WTC11 (cell line): ENCODE results near the gene UVRAG. TPM values are rescaled to one million over a fixed set of nuclear protein-coding genes. Genes with fewer than 3 reads are reported as not detected.

Experiments
- ATAC-seq: fragments of 200-7000 bp; cut with Tn5 transposase; 2 replicates; pipeline ENCODE4 v1.10.0; 2021; ENCODE audit warnings: mild to moderate bottlenecking, moderate library complexity
- CTCF ChIA-PET: fragments of 300-600 bp; sonication (Branson Sonifier 250); formaldehyde crosslinking; loops from one replicate; lab custom pipeline; 2021; ENCODE audit warnings: antibody characterized with exemption; lab: Charles Lee
- POLR2A ChIA-PET: fragments of 350-600 bp; sonication (Branson Sonifier 250); formaldehyde crosslinking; loops from one replicate; lab custom pipeline; 2021; ENCODE audit warnings: antibody characterized with exemption; lab: Charles Lee
- DNase-seq: peaks from one replicate; pipeline ENCODE4 v3.0.0; 2021; ENCODE audit warnings: low spot score
- H3K27ac Mint-ChIP-seq: 2 replicates; pipeline ENCODE4 v1.8.0; 2021; ENCODE audit warnings: mixed read lengths
- H3K27me3 Mint-ChIP-seq: 2 replicates; pipeline ENCODE4 v1.8.0; 2021; ENCODE audit warnings: low read depth, mild to moderate bottlenecking, moderate library complexity, mixed read lengths
- H3K36me3 Mint-ChIP-seq: 2 replicates; pipeline ENCODE4 v1.8.0; 2021; ENCODE audit warnings: mixed read lengths
- H3K4me1 Mint-ChIP-seq: 2 replicates; pipeline ENCODE4 v1.8.0; 2022; ENCODE audit warnings: mixed read lengths
- H3K4me3 Mint-ChIP-seq: 2 replicates; pipeline ENCODE4 v1.8.0; 2021; ENCODE audit warnings: mild to moderate bottlenecking, moderate library complexity, mixed read lengths
- H3K9me3 Mint-ChIP-seq: 2 replicates; pipeline ENCODE4 v1.8.0; 2021; ENCODE audit warnings: mixed read lengths
- FOXK1 ChIP-seq: sonication (generic); formaldehyde crosslinking; IDR thresholded peaks from 2 replicates; pipeline ENCODE4 v1.8.0; 2022; ENCODE audit warnings: mild to moderate bottlenecking, moderate library complexity, missing genetic modification reagents
- FOXP1 ChIP-seq: sonication (generic); formaldehyde crosslinking; IDR thresholded peaks from 2 replicates; pipeline ENCODE4 v1.8.0; 2022; ENCODE audit warnings: missing genetic modification reagents, mild to moderate bottlenecking, moderate library complexity, borderline replicate concordance
- JAZF1 ChIP-seq: fragments of 250-450 bp; sonication (Bioruptor Pico); IDR thresholded peaks from 2 replicates; pipeline ENCODE4 v1.9.0; 2021; ENCODE audit warnings: moderate library complexity, mild to moderate bottlenecking, inconsistent platforms
- KAT7 ChIP-seq: sonication (generic); formaldehyde crosslinking; IDR thresholded peaks from 2 replicates; pipeline ENCODE4 v1.8.1; 2023; ENCODE audit warnings: missing genetic modification reagents, mild to moderate bottlenecking, borderline replicate concordance
- NR1H2 ChIP-seq: sonication (generic); formaldehyde crosslinking; IDR thresholded peaks from 2 replicates; pipeline ENCODE4 v1.9.0; 2021; ENCODE audit warnings: mild to moderate bottlenecking, moderate library complexity, missing genetic modification reagents
- SMAD4 ChIP-seq: sonication (generic); formaldehyde crosslinking; IDR thresholded peaks from 2 replicates; pipeline ENCODE4 v1.8.0; 2022; ENCODE audit warnings: mild to moderate bottlenecking, missing genetic modification reagents
- TEAD1 ChIP-seq: sonication (generic); formaldehyde crosslinking; IDR thresholded peaks from 2 replicates; pipeline ENCODE4 v1.8.0; 2022; ENCODE audit warnings: mild to moderate bottlenecking, missing genetic modification reagents
- ZNF121 ChIP-seq: sonication (generic); formaldehyde crosslinking; IDR thresholded peaks from 2 replicates; pipeline ENCODE4 v1.8.0; 2023; ENCODE audit warnings: missing genetic modification reagents
- ZNF317 ChIP-seq: sonication (generic); formaldehyde crosslinking; IDR thresholded peaks from 2 replicates; pipeline ENCODE4 v1.8.1; 2023; ENCODE audit warnings: low read depth, mild to moderate bottlenecking, moderate library complexity, missing genetic modification reagents, borderline replicate concordance
- total RNA-seq: library from RNA; stranded (reverse); gene quantifications from 3 replicates; pipeline ENCODE4 v1.2.3, GENCODE V29; 2021
- TF ChIP-seq, protein P1 (sequence below): fragments of 250-450 bp; sonication (Bioruptor Pico); IDR thresholded peaks from 2 replicates; pipeline ENCODE4 v1.9.0; 2021; ENCODE audit warnings: mild to moderate bottlenecking, borderline replicate concordance
- TF ChIP-seq, protein P2 (sequence below): sonication (generic); formaldehyde crosslinking; IDR thresholded peaks from 2 replicates; pipeline ENCODE4 v1.8.0; 2022; ENCODE audit warnings: missing genetic modification reagents
- TF ChIP-seq, protein P3 (sequence below): sonication (generic); formaldehyde crosslinking; IDR thresholded peaks from 2 replicates; pipeline ENCODE4 v1.8.1; 2023; ENCODE audit warnings: mild to moderate bottlenecking, missing genetic modification reagents, moderate library complexity
- TF ChIP-seq, protein P4 (sequence below): fragments of 250-450 bp; sonication (Bioruptor Pico); IDR thresholded peaks from 2 replicates; pipeline ENCODE4 v1.9.0; 2021; ENCODE audit warnings: mild to moderate bottlenecking
- TF ChIP-seq, protein P5 (sequence below): fragments of 250-450 bp; sonication (Bioruptor Pico); IDR thresholded peaks from 2 replicates; pipeline ENCODE4 v1.8.0; 2021; ENCODE audit warnings: mild to moderate bottlenecking
- TF ChIP-seq, protein P6 (sequence below): sonication (generic); formaldehyde crosslinking; IDR thresholded peaks from 2 replicates; pipeline ENCODE4 v1.8.1; 2023; ENCODE audit warnings: mild to moderate bottlenecking, missing genetic modification reagents
- TF ChIP-seq, protein P7 (sequence below): sonication (generic); formaldehyde crosslinking; IDR thresholded peaks from 2 replicates; pipeline ENCODE4 v1.8.1; 2023; ENCODE audit warnings: mild to moderate bottlenecking, missing genetic modification reagents, moderate library complexity
- TF ChIP-seq, protein P8 (sequence below): sonication (generic); formaldehyde crosslinking; conservative IDR thresholded peaks from 2 replicates; pipeline ENCODE4 v1.8.1; 2022; ENCODE audit warnings: mild to moderate bottlenecking, missing genetic modification reagents

Gene UVRAG
- total RNA-seq, 1 experiment from 2014 or later, result 14.5 TPM

DNA sequence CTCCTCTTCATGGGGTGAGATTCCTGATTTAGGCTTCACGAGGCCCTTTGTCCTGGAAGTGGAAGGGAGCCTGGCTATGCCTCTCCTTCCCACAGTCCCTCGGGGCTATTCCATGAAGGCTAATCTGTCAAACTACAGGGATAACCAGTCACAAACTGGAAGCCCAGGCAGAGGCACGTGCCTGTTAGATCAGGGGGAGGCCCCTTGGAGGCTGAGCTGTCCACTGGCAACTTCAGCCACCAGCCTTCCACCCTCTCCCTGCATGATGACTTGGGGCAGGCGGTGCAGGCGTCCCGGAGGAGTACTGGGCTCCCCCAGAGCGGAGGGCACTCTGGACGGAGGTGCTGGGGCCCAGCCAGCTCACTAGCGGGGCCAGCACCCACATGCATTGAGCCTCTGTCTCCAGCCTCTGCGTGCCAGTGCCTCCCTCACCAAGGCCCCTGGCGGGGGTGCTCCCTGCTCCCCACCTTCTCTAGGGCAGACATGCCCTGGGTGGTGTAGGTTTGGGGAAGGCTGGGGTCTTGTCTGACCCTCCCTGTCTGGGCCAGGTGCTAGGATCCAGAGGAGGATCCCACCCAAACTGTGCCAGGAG is 348.4 kb downstream of the UVRAG start:
- no peaks in the 10 kb centered on the region for H3K9me3 Mint-ChIP-seq
- H3K4me3 Mint-ChIP-seq, result no peak overlapping the region
- ChIA-PET POLR2A (no interaction called here), CTCF (interaction anchor here (1.1 kb wide), 1 partner anchor 11 kb away, joined by 3 read pairs; no protein-coding TSS in a partner anchor)
- H3K36me3 Mint-ChIP-seq, result no peaks in the 10 kb centered on the region
- H3K27ac Mint-ChIP-seq, result no peak overlapping the region
- TF ChIP-seq, protein P1, sequence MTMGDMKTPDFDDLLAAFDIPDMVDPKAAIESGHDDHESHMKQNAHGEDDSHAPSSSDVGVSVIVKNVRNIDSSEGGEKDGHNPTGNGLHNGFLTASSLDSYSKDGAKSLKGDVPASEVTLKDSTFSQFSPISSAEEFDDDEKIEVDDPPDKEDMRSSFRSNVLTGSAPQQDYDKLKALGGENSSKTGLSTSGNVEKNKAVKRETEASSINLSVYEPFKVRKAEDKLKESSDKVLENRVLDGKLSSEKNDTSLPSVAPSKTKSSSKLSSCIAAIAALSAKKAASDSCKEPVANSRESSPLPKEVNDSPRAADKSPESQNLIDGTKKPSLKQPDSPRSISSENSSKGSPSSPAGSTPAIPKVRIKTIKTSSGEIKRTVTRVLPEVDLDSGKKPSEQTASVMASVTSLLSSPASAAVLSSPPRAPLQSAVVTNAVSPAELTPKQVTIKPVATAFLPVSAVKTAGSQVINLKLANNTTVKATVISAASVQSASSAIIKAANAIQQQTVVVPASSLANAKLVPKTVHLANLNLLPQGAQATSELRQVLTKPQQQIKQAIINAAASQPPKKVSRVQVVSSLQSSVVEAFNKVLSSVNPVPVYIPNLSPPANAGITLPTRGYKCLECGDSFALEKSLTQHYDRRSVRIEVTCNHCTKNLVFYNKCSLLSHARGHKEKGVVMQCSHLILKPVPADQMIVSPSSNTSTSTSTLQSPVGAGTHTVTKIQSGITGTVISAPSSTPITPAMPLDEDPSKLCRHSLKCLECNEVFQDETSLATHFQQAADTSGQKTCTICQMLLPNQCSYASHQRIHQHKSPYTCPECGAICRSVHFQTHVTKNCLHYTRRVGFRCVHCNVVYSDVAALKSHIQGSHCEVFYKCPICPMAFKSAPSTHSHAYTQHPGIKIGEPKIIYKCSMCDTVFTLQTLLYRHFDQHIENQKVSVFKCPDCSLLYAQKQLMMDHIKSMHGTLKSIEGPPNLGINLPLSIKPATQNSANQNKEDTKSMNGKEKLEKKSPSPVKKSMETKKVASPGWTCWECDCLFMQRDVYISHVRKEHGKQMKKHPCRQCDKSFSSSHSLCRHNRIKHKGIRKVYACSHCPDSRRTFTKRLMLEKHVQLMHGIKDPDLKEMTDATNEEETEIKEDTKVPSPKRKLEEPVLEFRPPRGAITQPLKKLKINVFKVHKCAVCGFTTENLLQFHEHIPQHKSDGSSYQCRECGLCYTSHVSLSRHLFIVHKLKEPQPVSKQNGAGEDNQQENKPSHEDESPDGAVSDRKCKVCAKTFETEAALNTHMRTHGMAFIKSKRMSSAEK (CRISPR knock-in tag), result no peak
- no peak for TF ChIP-seq KAT7 (CRISPR knock-in tag)
- TF ChIP-seq ZNF121 (CRISPR knock-in tag), result no peak
- TF ChIP-seq, protein P2, sequence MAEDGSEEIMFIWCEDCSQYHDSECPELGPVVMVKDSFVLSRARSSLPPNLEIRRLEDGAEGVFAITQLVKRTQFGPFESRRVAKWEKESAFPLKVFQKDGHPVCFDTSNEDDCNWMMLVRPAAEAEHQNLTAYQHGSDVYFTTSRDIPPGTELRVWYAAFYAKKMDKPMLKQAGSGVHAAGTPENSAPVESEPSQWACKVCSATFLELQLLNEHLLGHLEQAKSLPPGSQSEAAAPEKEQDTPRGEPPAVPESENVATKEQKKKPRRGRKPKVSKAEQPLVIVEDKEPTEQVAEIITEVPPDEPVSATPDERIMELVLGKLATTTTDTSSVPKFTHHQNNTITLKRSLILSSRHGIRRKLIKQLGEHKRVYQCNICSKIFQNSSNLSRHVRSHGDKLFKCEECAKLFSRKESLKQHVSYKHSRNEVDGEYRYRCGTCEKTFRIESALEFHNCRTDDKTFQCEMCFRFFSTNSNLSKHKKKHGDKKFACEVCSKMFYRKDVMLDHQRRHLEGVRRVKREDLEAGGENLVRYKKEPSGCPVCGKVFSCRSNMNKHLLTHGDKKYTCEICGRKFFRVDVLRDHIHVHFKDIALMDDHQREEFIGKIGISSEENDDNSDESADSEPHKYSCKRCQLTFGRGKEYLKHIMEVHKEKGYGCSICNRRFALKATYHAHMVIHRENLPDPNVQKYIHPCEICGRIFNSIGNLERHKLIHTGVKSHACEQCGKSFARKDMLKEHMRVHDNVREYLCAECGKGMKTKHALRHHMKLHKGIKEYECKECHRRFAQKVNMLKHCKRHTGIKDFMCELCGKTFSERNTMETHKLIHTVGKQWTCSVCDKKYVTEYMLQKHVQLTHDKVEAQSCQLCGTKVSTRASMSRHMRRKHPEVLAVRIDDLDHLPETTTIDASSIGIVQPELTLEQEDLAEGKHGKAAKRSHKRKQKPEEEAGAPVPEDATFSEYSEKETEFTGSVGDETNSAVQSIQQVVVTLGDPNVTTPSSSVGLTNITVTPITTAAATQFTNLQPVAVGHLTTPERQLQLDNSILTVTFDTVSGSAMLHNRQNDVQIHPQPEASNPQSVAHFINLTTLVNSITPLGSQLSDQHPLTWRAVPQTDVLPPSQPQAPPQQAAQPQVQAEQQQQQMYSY (CRISPR knock-in tag), result no peak
- TF ChIP-seq, protein P3, sequence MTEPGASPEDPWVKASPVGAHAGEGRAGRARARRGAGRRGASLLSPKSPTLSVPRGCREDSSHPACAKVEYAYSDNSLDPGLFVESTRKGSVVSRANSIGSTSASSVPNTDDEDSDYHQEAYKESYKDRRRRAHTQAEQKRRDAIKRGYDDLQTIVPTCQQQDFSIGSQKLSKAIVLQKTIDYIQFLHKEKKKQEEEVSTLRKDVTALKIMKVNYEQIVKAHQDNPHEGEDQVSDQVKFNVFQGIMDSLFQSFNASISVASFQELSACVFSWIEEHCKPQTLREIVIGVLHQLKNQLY, result no peak
- TF ChIP-seq, protein P4, sequence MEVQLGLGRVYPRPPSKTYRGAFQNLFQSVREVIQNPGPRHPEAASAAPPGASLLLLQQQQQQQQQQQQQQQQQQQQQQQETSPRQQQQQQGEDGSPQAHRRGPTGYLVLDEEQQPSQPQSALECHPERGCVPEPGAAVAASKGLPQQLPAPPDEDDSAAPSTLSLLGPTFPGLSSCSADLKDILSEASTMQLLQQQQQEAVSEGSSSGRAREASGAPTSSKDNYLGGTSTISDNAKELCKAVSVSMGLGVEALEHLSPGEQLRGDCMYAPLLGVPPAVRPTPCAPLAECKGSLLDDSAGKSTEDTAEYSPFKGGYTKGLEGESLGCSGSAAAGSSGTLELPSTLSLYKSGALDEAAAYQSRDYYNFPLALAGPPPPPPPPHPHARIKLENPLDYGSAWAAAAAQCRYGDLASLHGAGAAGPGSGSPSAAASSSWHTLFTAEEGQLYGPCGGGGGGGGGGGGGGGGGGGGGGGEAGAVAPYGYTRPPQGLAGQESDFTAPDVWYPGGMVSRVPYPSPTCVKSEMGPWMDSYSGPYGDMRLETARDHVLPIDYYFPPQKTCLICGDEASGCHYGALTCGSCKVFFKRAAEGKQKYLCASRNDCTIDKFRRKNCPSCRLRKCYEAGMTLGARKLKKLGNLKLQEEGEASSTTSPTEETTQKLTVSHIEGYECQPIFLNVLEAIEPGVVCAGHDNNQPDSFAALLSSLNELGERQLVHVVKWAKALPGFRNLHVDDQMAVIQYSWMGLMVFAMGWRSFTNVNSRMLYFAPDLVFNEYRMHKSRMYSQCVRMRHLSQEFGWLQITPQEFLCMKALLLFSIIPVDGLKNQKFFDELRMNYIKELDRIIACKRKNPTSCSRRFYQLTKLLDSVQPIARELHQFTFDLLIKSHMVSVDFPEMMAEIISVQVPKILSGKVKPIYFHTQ (CRISPR knock-in tag), result no peak
- no peak for TF ChIP-seq SMAD4 (CRISPR knock-in tag)
- no peak for TF ChIP-seq FOXP1 (CRISPR knock-in tag)
- TF ChIP-seq, protein P5, sequence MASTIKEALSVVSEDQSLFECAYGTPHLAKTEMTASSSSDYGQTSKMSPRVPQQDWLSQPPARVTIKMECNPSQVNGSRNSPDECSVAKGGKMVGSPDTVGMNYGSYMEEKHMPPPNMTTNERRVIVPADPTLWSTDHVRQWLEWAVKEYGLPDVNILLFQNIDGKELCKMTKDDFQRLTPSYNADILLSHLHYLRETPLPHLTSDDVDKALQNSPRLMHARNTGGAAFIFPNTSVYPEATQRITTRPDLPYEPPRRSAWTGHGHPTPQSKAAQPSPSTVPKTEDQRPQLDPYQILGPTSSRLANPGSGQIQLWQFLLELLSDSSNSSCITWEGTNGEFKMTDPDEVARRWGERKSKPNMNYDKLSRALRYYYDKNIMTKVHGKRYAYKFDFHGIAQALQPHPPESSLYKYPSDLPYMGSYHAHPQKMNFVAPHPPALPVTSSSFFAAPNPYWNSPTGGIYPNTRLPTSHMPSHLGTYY, result no peak
- no peak for TF ChIP-seq FOXK1 (CRISPR knock-in tag)
- H3K4me1 Mint-ChIP-seq, result no peaks in the 10 kb centered on the region
- peaks cover 40% of the 10 kb centered on the region for H3K27me3 Mint-ChIP-seq
- no peak for DNase-seq
- ATAC-seq, result no peak

DNA sequence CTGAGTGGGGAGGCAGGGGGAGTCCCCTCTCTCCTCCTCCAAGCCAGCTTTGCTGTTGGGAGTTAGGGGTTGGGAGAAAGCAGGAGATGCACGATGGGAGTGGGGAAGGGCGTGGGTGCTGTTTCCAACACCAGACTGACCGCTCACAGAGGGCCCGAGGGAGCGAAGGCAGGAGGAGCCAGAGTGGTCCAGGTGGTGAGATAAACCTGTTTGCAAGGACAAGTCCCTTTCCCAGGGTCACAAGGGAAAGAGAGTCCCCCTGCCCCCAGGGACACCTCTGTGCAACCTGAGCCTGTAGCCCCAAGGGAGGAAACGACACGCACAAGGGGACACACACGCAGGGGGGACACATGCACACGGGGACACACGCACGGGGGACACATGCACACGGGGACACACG is 349.1 kb downstream of the UVRAG start:
- ChIA-PET POLR2A (no interaction called here), CTCF (interaction anchor here (1.1 kb wide), 1 partner anchor 12 kb away, joined by 3 read pairs; no protein-coding TSS in a partner anchor)
- no peak for ATAC-seq
- no peak overlapping the region for H3K27ac Mint-ChIP-seq
- DNase-seq, result no peak
- H3K27me3 Mint-ChIP-seq, result peaks cover 44% of the 10 kb centered on the region
- no peaks in the 10 kb centered on the region for H3K9me3 Mint-ChIP-seq
- no peak overlapping the region for H3K4me3 Mint-ChIP-seq
- H3K4me1 Mint-ChIP-seq, result no peaks in the 10 kb centered on the region
- no peaks in the 10 kb centered on the region for H3K36me3 Mint-ChIP-seq
- no peak for TF ChIP-seq NR1H2
- TF ChIP-seq TEAD1 (CRISPR knock-in tag), result no peak
- TF ChIP-seq, protein P6, sequence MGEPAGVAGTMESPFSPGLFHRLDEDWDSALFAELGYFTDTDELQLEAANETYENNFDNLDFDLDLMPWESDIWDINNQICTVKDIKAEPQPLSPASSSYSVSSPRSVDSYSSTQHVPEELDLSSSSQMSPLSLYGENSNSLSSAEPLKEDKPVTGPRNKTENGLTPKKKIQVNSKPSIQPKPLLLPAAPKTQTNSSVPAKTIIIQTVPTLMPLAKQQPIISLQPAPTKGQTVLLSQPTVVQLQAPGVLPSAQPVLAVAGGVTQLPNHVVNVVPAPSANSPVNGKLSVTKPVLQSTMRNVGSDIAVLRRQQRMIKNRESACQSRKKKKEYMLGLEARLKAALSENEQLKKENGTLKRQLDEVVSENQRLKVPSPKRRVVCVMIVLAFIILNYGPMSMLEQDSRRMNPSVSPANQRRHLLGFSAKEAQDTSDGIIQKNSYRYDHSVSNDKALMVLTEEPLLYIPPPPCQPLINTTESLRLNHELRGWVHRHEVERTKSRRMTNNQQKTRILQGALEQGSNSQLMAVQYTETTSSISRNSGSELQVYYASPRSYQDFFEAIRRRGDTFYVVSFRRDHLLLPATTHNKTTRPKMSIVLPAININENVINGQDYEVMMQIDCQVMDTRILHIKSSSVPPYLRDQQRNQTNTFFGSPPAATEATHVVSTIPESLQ (CRISPR knock-in tag), result no peak
- no peak for TF ChIP-seq JAZF1 (CRISPR knock-in tag)
- TF ChIP-seq, protein P7, sequence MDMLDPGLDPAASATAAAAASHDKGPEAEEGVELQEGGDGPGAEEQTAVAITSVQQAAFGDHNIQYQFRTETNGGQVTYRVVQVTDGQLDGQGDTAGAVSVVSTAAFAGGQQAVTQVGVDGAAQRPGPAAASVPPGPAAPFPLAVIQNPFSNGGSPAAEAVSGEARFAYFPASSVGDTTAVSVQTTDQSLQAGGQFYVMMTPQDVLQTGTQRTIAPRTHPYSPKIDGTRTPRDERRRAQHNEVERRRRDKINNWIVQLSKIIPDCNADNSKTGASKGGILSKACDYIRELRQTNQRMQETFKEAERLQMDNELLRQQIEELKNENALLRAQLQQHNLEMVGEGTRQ (CRISPR knock-in tag), result no peak
- TF ChIP-seq ZNF317 (CRISPR knock-in tag), result no peak
- TF ChIP-seq, protein P8, sequence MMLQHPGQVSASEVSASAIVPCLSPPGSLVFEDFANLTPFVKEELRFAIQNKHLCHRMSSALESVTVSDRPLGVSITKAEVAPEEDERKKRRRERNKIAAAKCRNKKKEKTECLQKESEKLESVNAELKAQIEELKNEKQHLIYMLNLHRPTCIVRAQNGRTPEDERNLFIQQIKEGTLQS (CRISPR knock-in tag), result no peak
- TF ChIP-seq ZNF121 (CRISPR knock-in tag), result no peak
